OCI-LY1 (cell line): ENCODE measurements around the gene FANCI.

Experiments used
- H2AFZ ChIP-seq: fragments of 200-600 bp; sonication (generic), shearing (Covaris generic); 2 replicates; pipeline ENCODE4 v1.6.0; 2014; ENCODE audit warnings: antibody characterized with exemption, mild to moderate bottlenecking, low read length
- H3F3A ChIP-seq: fragments of 200-600 bp; sonication (generic), shearing (Covaris generic); 2 replicates; pipeline ENCODE4 v1.6.0; 2014; ENCODE audit warnings: mild to moderate bottlenecking, antibody characterized with exemption, low read length, moderate library complexity; ENCODE audit not compliant: insufficient read depth
- H3K27ac ChIP-seq: fragments of 200-600 bp; sonication (generic); 2 replicates; pipeline ENCODE4 v1.5.1; 2014; ENCODE audit warnings: low read length, mixed run types, mild to moderate bottlenecking, low read depth; ENCODE audit not compliant: poor library complexity, severe bottlenecking
- H3K27me3 ChIP-seq: fragments of 200-600 bp; sonication (generic); 2 replicates; pipeline ENCODE4 v1.6.0; 2014; ENCODE audit warnings: antibody characterized with exemption, mild to moderate bottlenecking, low read length, moderate library complexity; ENCODE audit not compliant: insufficient read depth
- H3K36me3 ChIP-seq: fragments of 200-600 bp; sonication (generic); 2 replicates; pipeline ENCODE4 v1.6.1; 2014; ENCODE audit warnings: mild to moderate bottlenecking, antibody characterized with exemption, low read length, moderate library complexity, mixed read lengths; ENCODE audit not compliant: insufficient read depth
- H3K4me1 ChIP-seq: fragments of 200-600 bp; sonication (generic); 2 replicates; pipeline ENCODE4 v1.5.1; 2014; ENCODE audit warnings: mild to moderate bottlenecking, low read length, moderate library complexity; ENCODE audit not compliant: insufficient read depth, severe bottlenecking
- H3K4me2 ChIP-seq: fragments of 200-600 bp; sonication (generic), shearing (Covaris generic); 2 replicates; pipeline ENCODE4 v1.6.1; 2014; ENCODE audit warnings: low read length
- H3K4me3 ChIP-seq: fragments of 200-600 bp; sonication (generic); 2 replicates; pipeline ENCODE4 v1.5.1; 2014; ENCODE audit warnings: low read length, low read depth, mild to moderate bottlenecking, mixed read lengths; ENCODE audit not compliant: poor library complexity, severe bottlenecking
- H3K79me2 ChIP-seq: fragments of 200-600 bp; shearing (Covaris generic); 2 replicates; pipeline ENCODE4 v1.6.1; 2016; ENCODE audit warnings: mixed run types, low read length, mixed read lengths; ENCODE audit not compliant: insufficient read depth
- H3K9ac ChIP-seq: fragments of 200-600 bp; sonication (generic), shearing (Covaris generic); 2 replicates; pipeline ENCODE4 v1.6.1; 2014; ENCODE audit warnings: mild to moderate bottlenecking, low read length, mixed read lengths
- H3K9me2 ChIP-seq: fragments of 200-600 bp; sonication (generic), shearing (Covaris generic); 2 replicates; pipeline ENCODE4 v1.6.1; 2014; ENCODE audit warnings: low read depth, mild to moderate bottlenecking, low read length, mixed read lengths
- H3K9me3 ChIP-seq: fragments of 200-600 bp; shearing (Covaris generic); 2 replicates; pipeline ENCODE4 v1.6.1; 2014; ENCODE audit warnings: low read length, mixed read lengths
- H4K20me1 ChIP-seq: fragments of 200-600 bp; sonication (generic), shearing (Covaris generic); 2 replicates; pipeline ENCODE4 v1.6.0; 2016; ENCODE audit warnings: mild to moderate bottlenecking, low read length; ENCODE audit not compliant: insufficient read depth
- EZH2 ChIP-seq: fragments of 200-600 bp; sonication (generic), shearing (Covaris generic); IDR thresholded peaks from 2 replicates; pipeline ENCODE4 v1.8.0; 2017; ENCODE audit warnings: borderline replicate concordance, mixed run types, mild to moderate bottlenecking, antibody characterized with exemption, low read length, moderate library complexity, mixed read lengths
- TF ChIP-seq, protein P1 (sequence below): fragments of 200-600 bp; sonication (generic), shearing (Covaris generic); IDR thresholded peaks from 2 replicates; pipeline ENCODE4 v1.5.1; 2017; ENCODE audit warnings: mild to moderate bottlenecking, antibody characterized with exemption, low read length, moderate library complexity, mixed read lengths

The FANCI gene

DNA sequence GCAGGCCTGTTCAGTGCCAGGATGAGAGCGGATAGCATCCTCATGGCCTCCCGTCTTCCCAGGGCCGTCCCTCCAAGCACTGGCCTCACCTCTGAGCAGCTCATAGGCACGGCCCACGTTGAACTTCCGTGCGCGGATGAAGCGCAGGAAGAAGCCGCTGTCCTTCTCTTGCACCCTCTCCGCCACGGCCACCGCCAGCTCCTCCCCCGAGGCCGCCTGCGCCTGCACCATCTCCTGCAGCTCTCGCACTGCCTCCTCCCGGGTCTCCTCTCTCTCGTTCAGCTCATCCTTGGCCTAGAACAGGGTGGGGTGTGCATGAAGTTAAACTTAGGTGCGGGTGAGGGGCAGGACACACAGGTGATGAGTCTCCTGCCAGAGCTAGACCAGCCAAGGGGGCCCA, 26.7 kb upstream of the FANCI start:
- TF ChIP-seq EZH2: no peak
- TF ChIP-seq, protein P1, sequence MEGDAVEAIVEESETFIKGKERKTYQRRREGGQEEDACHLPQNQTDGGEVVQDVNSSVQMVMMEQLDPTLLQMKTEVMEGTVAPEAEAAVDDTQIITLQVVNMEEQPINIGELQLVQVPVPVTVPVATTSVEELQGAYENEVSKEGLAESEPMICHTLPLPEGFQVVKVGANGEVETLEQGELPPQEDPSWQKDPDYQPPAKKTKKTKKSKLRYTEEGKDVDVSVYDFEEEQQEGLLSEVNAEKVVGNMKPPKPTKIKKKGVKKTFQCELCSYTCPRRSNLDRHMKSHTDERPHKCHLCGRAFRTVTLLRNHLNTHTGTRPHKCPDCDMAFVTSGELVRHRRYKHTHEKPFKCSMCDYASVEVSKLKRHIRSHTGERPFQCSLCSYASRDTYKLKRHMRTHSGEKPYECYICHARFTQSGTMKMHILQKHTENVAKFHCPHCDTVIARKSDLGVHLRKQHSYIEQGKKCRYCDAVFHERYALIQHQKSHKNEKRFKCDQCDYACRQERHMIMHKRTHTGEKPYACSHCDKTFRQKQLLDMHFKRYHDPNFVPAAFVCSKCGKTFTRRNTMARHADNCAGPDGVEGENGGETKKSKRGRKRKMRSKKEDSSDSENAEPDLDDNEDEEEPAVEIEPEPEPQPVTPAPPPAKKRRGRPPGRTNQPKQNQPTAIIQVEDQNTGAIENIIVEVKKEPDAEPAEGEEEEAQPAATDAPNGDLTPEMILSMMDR: no peak
- H3K27me3 ChIP-seq: no peaks in the 10 kb centered on the region
- no peak overlapping the region for H2AFZ ChIP-seq
- H3K4me2 ChIP-seq: no peak overlapping the region
- no peaks in the 10 kb centered on the region for H3F3A ChIP-seq
- H3K4me1 ChIP-seq: no peaks in the 10 kb centered on the region
- no peak overlapping the region for H3K9ac ChIP-seq
- no peaks in the 10 kb centered on the region for H3K36me3 ChIP-seq
- no peaks in the 10 kb centered on the region for H3K9me2 ChIP-seq
- no peaks in the 10 kb centered on the region for H4K20me1 ChIP-seq
- H3K27ac ChIP-seq: no peak overlapping the region
- H3K9me3 ChIP-seq: no peaks in the 10 kb centered on the region
- H3K79me2 ChIP-seq: no peaks in the 10 kb centered on the region
- H3K4me3 ChIP-seq: no peak overlapping the region

DNA sequence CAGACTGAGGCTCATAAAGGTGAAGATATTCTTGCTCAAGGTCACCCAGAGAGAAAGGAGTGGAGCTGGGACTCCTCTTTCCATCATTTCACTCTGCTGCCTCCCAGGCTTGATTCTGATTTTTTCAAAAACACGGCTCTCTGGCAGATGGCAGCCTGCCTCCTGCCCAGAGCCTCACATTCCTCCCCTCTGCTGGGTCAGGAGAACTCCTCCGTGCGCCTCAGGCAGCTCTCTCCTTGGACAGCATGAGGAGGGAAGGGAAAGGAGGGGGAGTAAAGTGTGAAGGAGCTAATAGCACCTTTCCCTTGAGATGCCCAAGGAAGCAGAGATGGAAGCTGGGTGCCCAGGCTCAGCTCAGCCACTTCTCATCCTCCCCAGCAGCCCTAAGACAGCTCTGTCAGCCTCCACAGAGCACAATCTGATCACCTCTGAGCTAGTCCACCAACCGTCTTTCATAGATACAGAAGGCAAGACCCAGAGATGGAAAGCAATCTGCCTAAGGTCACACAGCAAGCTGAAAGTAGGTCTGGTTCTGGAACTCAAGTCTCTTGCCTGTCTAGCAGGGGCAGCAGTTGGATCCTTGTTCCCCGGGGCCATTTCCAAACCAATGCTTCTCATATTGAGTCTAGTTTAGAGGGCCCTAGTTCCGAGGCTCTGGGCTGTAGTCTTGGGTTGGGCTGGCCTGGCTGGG, 25.9 kb upstream of the FANCI start:
- no peak for TF ChIP-seq EZH2
- TF ChIP-seq, protein P1: no peak
- no peaks in the 10 kb centered on the region for H3K9me2 ChIP-seq
- no peaks in the 10 kb centered on the region for H3K9me3 ChIP-seq

DNA sequence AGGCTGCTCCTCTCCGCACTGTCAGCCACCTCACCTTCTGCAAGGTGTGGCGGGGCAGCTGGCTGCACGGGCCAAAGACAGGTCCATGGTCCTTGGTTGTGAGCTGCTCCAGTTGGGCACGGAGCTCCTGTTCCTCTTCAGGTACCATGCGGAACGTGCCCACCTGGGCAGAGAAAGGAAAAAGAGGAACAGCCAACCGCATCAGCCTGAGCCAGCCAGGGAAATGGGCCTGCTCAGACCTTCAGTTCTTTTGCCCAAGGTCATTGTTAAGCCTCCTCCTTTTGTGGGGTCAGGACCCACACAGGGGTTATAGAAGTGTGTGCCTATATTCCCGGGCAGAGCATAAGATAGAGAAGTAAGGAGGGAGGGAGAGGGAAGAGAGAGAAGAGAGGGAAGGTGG, 25.2 kb upstream of the FANCI start:
- Histone ChIP-seq H3K27me3 (no peaks in the 10 kb centered on the region), H3K4me3 (no peak overlapping the region), H3K4me2 (no peak overlapping the region), H2AFZ (no peak overlapping the region), H4K20me1 (no peaks in the 10 kb centered on the region), H3K27ac (no peak overlapping the region), H3K9ac (no peak overlapping the region), H3K4me1 (no peaks in the 10 kb centered on the region), H3F3A (no peaks in the 10 kb centered on the region), H3K9me3 (no peaks in the 10 kb centered on the region), H3K9me2 (no peaks in the 10 kb centered on the region), H3K79me2 (no peaks in the 10 kb centered on the region), H3K36me3 (no peaks in the 10 kb centered on the region)
- no peak for TF ChIP-seq EZH2
- TF ChIP-seq, protein P1: no peak

More for the DNA sequence above, 25.9 kb upstream of the FANCI start:
- no peak overlapping the region for H3K4me2 ChIP-seq
- H3K4me1 ChIP-seq: no peaks in the 10 kb centered on the region
- H2AFZ ChIP-seq: no peak overlapping the region
- H3K27ac ChIP-seq: no peak overlapping the region
- no peak overlapping the region for H3K4me3 ChIP-seq
- H3K36me3 ChIP-seq: no peaks in the 10 kb centered on the region
- no peak overlapping the region for H3K9ac ChIP-seq
- H3F3A ChIP-seq: no peaks in the 10 kb centered on the region
- H4K20me1 ChIP-seq: no peaks in the 10 kb centered on the region
- no peaks in the 10 kb centered on the region for H3K79me2 ChIP-seq
- no peaks in the 10 kb centered on the region for H3K27me3 ChIP-seq
